ENCODE data around the gene VEZT. TPM values are rescaled to one million over a fixed set of nuclear protein-coding genes. Genes with fewer than 3 reads are reported as not detected.

Gene VEZT, protein sequence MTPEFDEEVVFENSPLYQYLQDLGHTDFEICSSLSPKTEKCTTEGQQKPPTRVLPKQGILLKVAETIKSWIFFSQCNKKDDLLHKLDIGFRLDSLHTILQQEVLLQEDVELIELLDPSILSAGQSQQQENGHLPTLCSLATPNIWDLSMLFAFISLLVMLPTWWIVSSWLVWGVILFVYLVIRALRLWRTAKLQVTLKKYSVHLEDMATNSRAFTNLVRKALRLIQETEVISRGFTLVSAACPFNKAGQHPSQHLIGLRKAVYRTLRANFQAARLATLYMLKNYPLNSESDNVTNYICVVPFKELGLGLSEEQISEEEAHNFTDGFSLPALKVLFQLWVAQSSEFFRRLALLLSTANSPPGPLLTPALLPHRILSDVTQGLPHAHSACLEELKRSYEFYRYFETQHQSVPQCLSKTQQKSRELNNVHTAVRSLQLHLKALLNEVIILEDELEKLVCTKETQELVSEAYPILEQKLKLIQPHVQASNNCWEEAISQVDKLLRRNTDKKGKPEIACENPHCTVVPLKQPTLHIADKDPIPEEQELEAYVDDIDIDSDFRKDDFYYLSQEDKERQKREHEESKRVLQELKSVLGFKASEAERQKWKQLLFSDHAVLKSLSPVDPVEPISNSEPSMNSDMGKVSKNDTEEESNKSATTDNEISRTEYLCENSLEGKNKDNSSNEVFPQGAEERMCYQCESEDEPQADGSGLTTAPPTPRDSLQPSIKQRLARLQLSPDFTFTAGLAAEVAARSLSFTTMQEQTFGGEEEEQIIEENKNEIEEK
- 10 to 100 TPM; 56.0 to 92.5 (median 75.0) TPM for total RNA-seq
- 10 to 100 TPM; 17.1 to 23.6 TPM for polyA plus RNA-seq
- long read RNA-seq, donor 1, full-length matches to known transcripts = 10 of 29 reads
- long read RNA-seq, donor 1, partial matches to known transcripts = 5 of 29 reads
- long read RNA-seq, donor 1, other reads (novel, unspliced or antisense) = 14 of 29 reads
- long read RNA-seq, donor 2, full-length matches to known transcripts = 15 of 40 reads
- long read RNA-seq, donor 2, partial matches to known transcripts = 8 of 40 reads
- long read RNA-seq, donor 2, other reads (novel, unspliced or antisense) = 17 of 40 reads
- long read RNA-seq, donor 3, full-length matches to known transcripts = 45 of 121 reads
- long read RNA-seq, donor 3, partial matches to known transcripts = 16 of 121 reads
- long read RNA-seq, donor 3, other reads (novel, unspliced or antisense) = 60 of 121 reads

- 0 to 1% methylated on average over 74 to 75 of the region's 75 CpGs for WGBS, 2 donors
Measured at GRCh38 chr12:95217377-95218149, at the start of gene VEZT, which contains the start of gene FGD6. Gene VEZT (plus strand): TSS chr12:95217807. CDS start chr12:95217851, 44 bp downstream. Gene FGD6 (minus strand): TSS chr12:95217467. CDS start chr12:95217240, 227 bp downstream.

GRCh38 chr12:95168746-95169145 lies 48.9 kb upstream of the VEZT start:
- no peak for ATAC-seq
- H3K27ac ChIP-seq = peak overlapping the region in 1 of 10 donors; percentile 8
- intact Hi-C loops (cut with DNase I) = no loop called here
- no peak for DNase-seq
- peaks cover 0 to 16% (median 0%) of the 10 kb centered on the region in 9 donors for H3K36me3 ChIP-seq
- H3K27me3 ChIP-seq = no peaks in the 10 kb centered on the region
- H3K9me3 ChIP-seq = no peaks in the 10 kb centered on the region
- H3K4me1 ChIP-seq = peaks cover 6 to 31% (median 21%) of the 10 kb centered on the region in 9 donors
- TF ChIP-seq, protein P1, sequence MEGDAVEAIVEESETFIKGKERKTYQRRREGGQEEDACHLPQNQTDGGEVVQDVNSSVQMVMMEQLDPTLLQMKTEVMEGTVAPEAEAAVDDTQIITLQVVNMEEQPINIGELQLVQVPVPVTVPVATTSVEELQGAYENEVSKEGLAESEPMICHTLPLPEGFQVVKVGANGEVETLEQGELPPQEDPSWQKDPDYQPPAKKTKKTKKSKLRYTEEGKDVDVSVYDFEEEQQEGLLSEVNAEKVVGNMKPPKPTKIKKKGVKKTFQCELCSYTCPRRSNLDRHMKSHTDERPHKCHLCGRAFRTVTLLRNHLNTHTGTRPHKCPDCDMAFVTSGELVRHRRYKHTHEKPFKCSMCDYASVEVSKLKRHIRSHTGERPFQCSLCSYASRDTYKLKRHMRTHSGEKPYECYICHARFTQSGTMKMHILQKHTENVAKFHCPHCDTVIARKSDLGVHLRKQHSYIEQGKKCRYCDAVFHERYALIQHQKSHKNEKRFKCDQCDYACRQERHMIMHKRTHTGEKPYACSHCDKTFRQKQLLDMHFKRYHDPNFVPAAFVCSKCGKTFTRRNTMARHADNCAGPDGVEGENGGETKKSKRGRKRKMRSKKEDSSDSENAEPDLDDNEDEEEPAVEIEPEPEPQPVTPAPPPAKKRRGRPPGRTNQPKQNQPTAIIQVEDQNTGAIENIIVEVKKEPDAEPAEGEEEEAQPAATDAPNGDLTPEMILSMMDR (IDR thresholded peaks at IDR 0.05) = no peak
- WGBS, 2 donors = 77 to 83% methylated on average over 2 of the region's 2 CpGs
- no peak overlapping the region for H3K4me3 ChIP-seq

More at GRCh38 chr12:95217377-95218149, at the start of gene VEZT, which contains the start of gene FGD6:
- TF ChIP-seq, protein P1 (IDR thresholded peaks at IDR 0.05) = peak in 8 of 9 donors; percentile 57 to 86 (median 74)
- peaks cover 0 to 72% (median 39%) of the 10 kb centered on the region in 9 donors for H3K4me1 ChIP-seq
- peak; percentile 98 to 99 for DNase-seq
- peak within 1 kb of the TSS; percentile 72 to 92 (median 86) for H3K4me3 ChIP-seq
- intact Hi-C loops (cut with DNase I) = loop anchor here in 9 of 10 donors (1.0 to 10.0 kb wide), 11 partner anchors 45 to 317 kb away; partner anchors contain the start of gene NR2C1 (in 1 of the 9)
- H3K9me3 ChIP-seq = no peaks in the 10 kb centered on the region
- H3K27ac ChIP-seq = peak within 1 kb of the TSS; percentile 92 to 98 (median 96)
- H3K36me3 ChIP-seq = no peaks in the 10 kb centered on the region
- H3K27me3 ChIP-seq = no peaks in the 10 kb centered on the region
- ATAC-seq = peak; percentile 95 to 97 (median 97)

- intact Hi-C loops (cut with DNase I) = no loop called here
Measured at GRCh38 chr12:95169368-95169767, 48.2 kb upstream of the VEZT start.

More at GRCh38 chr12:95169368-95169767, 48.2 kb upstream of the VEZT start:
- WGBS, 2 donors = 53 to 63% methylated on average over 4 of the region's 4 CpGs
- Histone ChIP-seq H3K4me3 (no peak overlapping the region), H3K36me3 (peaks cover 0 to 16% (median 0%) of the 10 kb centered on the region in 9 donors), H3K9me3 (no peaks in the 10 kb centered on the region), H3K27me3 (no peaks in the 10 kb centered on the region), H3K4me1 (peaks cover 7 to 35% (median 21%) of the 10 kb centered on the region in 9 donors), H3K27ac (peak overlapping the region in 2 of 10 donors; percentile 8 to 48)
- TF ChIP-seq, protein P1 (IDR thresholded peaks at IDR 0.05) = no peak
- ATAC-seq (no peak), DNase-seq (no peak)
